Thyroid gland (tissue), 4 donors: ENCODE results near the gene AMZ1. TPM values are rescaled to one million over a fixed set of nuclear protein-coding genes. Genes with fewer than 3 reads are reported as not detected.

Source experiments
- DNase-seq, 2 donors: peaks; one replicate each; pipeline ENCODE4 v3.0.0-alpha.2; 2019
- H3K27ac ChIP-seq, 3 donors: fragments of 200-600 bp; sonication (generic); 1 replicate in 2 of 3; 2 replicates in 1 of 3; pipeline ENCODE4 v1.5.1; 2016 to 2019; ENCODE audit warnings: mild to moderate bottlenecking in 1 of 3, moderate library complexity in 1 of 3
- H3K27me3 ChIP-seq: fragments of 200-600 bp; sonication (generic); one replicate; pipeline ENCODE4 v1.5.1; 2019
- H3K36me3 ChIP-seq, 2 donors: fragments of 200-600 bp; sonication (generic); one replicate each; pipeline ENCODE4 v1.5.1; 2016 to 2019
- H3K4me1 ChIP-seq, 2 donors: fragments of 200-600 bp; sonication (generic); one replicate each; pipeline ENCODE4 v1.5.1; 2017 to 2019
- H3K4me3 ChIP-seq, 3 donors: fragments of 200-600 bp; sonication (generic); replicated peaks in 1 of 3; 1 replicate in 2 of 3; 2 replicates in 1 of 3; pipeline ENCODE4 v1.5.1; 2016; ENCODE audit warnings: mild to moderate bottlenecking in 1 of 3
- H3K9me3 ChIP-seq: fragments of 200-600 bp; sonication (generic); one replicate; pipeline ENCODE4 v1.5.1; 2017
- POLR2A ChIP-seq, 2 donors: fragments of 450-650 bp; IDR thresholded peaks; one replicate each; pipeline ENCODE4 v1.6.1; 2017; ENCODE audit warnings: antibody characterized with exemption in 2 of 2, mild to moderate bottlenecking in 2 of 2, moderate library complexity in 1 of 2
- WGBS, 2 donors: methylation state at CpG; one replicate each; pipeline ENCODE4 v1.1.5; 2017; 5-methylcytosine and 5-hydroxymethylcytosine counted together
- intact Hi-C: fragments of 100-400 bp; cut with DNase I; formaldehyde crosslinking; loops from one replicate; pipeline ENCODE4 v1.15.1; 2023
- total RNA-seq, 4 donors: library from RNA; depleted of rRNA; stranded (reverse); fragments of >200 nt; gene quantifications; one replicate each; pipeline ENCODE4 v1.2.3, GENCODE V29; 2016
- TF ChIP-seq, protein P1 (sequence below), 6 experiments: fragments of 200-600 bp in 3 of 6; fragments of 450-650 bp in 3 of 6; sonication (generic) in 3 of 6; IDR thresholded peaks; one replicate each; pipeline ENCODE4 v1.5.1; 2016 to 2019; ENCODE audit warnings: antibody characterized with exemption in 6 of 6, mild to moderate bottlenecking in 2 of 6, inconsistent platforms in 1 of 6, moderate library complexity in 1 of 6

The AMZ1 gene
- total RNA-seq, 4 donors from 2014 or later: 0.29 to 1.2 TPM; not detected in 2

DNA sequence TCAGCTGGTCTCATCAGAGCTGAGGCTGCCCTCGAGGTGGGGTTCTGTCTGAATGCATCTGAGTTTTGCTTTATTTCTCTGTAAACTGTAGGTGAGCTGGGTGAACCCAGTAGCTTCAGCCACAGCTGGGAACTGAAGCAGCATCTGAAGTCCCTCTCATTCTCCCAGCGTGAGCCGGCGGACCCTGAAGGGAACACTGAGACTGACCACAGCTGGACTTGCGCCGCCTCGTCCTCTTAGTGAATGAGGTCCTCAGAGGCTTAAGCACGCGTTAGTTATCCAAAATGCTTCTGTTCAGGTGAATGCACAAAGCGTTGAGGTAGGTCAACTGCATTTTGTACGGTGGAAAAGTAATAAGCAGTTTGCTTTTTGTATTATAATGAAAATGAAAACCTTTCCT lies 76.6 kb downstream of the AMZ1 start:
- Histone ChIP-seq H3K9me3 (no peaks in the 10 kb centered on the region), H3K27ac (no peak overlapping the region), H3K27me3 (no peaks in the 10 kb centered on the region), H3K4me3 (no peak overlapping the region), H3K4me1 (peaks cover 0 to 22% of the 10 kb centered on the region in 2 donors), H3K36me3 (no peaks in the 10 kb centered on the region)
- no peak for TF ChIP-seq POLR2A (IDR thresholded peaks at IDR 0.05)
- TF ChIP-seq, protein P1, sequence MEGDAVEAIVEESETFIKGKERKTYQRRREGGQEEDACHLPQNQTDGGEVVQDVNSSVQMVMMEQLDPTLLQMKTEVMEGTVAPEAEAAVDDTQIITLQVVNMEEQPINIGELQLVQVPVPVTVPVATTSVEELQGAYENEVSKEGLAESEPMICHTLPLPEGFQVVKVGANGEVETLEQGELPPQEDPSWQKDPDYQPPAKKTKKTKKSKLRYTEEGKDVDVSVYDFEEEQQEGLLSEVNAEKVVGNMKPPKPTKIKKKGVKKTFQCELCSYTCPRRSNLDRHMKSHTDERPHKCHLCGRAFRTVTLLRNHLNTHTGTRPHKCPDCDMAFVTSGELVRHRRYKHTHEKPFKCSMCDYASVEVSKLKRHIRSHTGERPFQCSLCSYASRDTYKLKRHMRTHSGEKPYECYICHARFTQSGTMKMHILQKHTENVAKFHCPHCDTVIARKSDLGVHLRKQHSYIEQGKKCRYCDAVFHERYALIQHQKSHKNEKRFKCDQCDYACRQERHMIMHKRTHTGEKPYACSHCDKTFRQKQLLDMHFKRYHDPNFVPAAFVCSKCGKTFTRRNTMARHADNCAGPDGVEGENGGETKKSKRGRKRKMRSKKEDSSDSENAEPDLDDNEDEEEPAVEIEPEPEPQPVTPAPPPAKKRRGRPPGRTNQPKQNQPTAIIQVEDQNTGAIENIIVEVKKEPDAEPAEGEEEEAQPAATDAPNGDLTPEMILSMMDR (IDR thresholded peaks at IDR 0.05): no peak
- peak; percentile 59 to 70 for DNase-seq
- 42 to 53% methylated on average over 11 of the region's 11 CpGs for WGBS, 2 donors
- intact Hi-C loops: no loop called here

Other genes starting within 250 kb of the AMZ1 start
- not detected for gene GRIFIN, start 211.8 kb upstream of the AMZ1 start, total RNA-seq
- gene LFNG, start 168.4 kb upstream of the AMZ1 start, total RNA-seq: 1 to 10 TPM; 3.8 to 6.1 (median 4.8) TPM
- 10 to 100 TPM; 37.2 to 51.8 (median 45.6) TPM for gene BRAT1, start 132.7 kb upstream of the AMZ1 start, total RNA-seq
- 10 to 100 TPM; 16.0 to 40.2 (median 37.2) TPM for gene IQCE, start 129.2 kb upstream of the AMZ1 start, total RNA-seq
- 10 to 100 TPM; 16.7 to 23.8 (median 21.4) TPM for gene TTYH3, start 56.2 kb upstream of the AMZ1 start, total RNA-seq
- 10 to 100 TPM; 17.9 to 33.3 (median 21.7) TPM for gene GNA12, start 156.1 kb downstream of the AMZ1 start, total RNA-seq